ENCODE results near the gene EVL.

Gene EVL

GRCh38 chr14:100109594-100109955 is 44.4 kb downstream of the EVL start:
- DNase-seq (ENCODE audit: low read depth), result no peak

- no peak for DNase-seq (ENCODE audit: low read depth)
These were observed 45.6 kb downstream of the EVL start for GRCh38 chr14:100110816-100111215.

DNA sequence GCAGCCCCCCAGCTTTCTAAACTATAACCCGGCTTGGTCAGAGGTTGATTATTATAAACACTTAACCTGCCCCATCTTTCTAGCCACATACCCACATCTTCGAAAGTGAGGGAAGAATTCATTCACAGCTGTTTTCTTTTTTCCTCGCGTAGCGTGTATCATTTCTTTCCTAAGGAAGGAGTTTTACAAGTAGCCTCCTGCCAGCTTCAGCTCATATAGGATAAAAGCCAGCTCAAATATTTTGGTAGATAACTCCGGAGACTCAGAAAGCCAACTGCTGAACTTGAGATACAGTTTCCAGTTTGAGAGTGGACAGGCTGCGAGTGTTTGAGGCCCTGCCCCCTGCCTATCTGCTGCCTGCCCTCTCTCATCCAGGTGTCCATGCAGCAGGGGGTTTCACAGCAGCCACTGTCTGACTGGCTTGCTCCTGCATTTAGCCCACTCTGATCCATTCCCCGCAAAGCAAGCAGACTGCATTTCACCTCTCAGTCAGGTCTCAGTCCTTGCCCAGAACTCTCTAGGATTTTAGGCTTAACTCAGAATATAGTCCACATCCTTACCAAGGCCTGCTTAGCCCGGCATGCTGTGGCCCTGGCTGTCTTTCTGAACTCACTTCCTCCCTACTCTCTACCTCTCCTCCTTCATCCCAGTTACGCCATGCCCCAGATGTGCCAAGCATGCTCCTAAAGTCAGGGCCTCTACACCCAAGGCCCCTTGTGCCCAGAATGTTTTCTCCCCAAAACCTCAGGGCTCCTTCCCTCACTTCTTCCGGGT is 46.9 kb downstream of the EVL start:
- DNase-seq (ENCODE audit: low read depth), result no peak

DNA sequence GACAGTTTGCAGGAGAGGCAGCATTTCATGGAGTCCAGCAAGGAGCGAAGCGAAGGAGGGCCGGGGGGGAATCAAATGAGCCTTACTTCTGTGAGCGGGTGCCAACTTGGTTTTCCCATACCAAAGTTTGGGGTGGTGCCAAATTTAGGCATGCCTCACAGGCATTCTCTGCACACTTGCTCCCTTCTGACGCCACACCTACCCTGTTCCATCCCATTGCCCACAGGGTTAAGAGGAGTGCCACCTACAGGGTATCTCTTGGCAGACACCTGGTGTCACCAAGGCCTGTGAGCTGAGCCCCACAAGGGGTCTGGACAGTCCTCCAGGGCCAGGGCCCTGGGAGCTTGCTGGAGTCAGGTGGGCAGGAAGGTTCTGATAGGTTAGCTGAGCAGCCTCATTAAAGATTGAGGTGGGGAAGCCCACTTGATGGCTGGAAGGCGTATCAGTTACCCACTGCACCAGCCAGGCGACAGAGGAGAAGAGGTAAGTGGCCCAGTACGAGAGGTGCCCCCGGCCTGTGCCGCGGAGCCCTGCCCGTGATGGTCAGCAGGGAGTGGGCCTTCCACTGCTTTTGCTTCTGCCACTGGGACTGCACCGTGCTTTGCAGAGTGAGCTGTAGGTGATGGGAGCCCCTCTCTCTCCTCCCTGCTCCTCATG is 49.0 kb downstream of the EVL start:
- DNase-seq (ENCODE audit: low read depth), result no peak

GRCh38 chr14:100115236-100115635 is 50.0 kb downstream of the EVL start:
- DNase-seq (ENCODE audit: low read depth), result no peak

DNA sequence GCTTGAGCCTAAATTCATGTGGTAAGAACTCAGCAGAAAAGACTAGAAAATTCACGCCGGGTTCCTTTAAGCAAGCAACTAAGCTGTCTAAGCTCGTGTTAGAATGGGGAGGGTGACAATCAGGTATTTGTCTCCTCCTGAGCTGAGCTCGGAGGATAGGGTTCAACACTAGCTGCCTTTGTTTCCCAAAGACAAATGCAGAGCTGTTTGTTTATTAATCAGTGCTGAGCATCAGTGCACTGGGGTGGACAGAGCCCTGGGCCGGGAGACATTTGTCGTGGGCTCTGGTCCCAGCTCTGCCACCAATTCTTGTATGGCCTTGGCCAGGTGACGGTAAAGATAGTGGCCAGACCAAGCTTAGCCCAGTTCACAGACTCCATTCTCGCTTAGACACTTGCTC is 50.5 kb downstream of the EVL start:
- DNase-seq (ENCODE audit: low read depth), result no peak

- no peak for DNase-seq (ENCODE audit: low read depth)
These were observed 50.9 kb downstream of the EVL start for GRCh38 chr14:100116134-100116533.

DNA sequence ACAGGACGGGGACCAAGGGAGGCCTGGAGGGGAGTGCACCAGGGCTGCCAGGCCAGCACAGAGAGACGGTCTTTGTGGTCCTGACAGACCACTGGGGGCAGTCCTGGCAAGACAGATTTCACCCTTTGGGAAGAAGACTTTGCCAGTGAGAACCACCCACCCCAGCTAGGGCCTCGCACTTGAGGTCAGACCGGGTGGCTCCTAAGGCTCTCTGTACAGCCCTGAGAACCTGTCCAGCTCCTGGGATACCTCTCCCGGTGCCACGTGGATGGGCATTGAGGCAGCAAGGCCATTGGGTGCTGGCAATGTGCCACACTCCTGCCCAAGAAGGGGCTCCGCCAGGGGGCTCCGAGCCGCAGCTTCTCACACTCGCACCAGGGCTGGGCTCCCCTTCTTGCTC is 51.8 kb downstream of the EVL start:
- DNase-seq (ENCODE audit: low read depth), result no peak

DNA sequence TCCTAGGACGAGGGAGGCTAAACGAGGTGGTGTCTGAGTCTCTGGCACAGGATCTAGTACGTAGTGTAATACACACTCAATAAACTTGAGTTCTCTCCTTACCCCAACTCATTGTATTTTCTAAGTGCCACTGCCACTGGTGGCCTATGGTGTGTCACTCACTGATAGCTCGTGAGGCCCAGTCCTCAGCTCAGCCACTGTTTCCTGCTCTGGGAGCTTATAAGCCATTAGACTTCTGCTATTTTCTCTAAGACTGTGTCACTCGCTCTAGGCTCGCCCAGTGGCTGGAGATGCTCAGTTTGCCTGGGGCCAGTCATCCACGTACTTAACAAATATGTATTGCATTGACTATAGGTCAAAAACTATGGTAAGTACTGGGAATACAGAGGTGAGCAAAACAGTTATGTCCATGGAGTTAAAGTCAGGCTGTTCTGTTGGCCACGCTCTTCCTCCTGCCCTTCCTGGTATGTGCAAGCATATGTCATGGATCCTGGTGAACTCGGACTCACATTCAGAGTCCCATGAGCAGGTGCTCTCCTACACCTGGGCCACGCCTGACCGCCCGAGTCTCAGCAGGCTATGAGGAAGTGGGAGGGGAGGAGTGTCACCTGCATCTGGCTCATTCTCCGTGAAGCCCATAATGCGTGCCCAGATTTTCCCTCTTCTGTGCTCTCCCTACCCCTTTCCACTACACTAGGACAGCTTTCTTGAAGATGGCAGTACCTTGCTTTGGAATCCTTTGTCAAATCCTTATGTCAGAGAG is 52.6 kb downstream of the EVL start:
- no peak for DNase-seq (ENCODE audit: low read depth)

- DNase-seq (ENCODE audit: low read depth), result no peak
These were observed 53.3 kb downstream of the EVL start for GRCh38 chr14:100118396-100119011.

DNA sequence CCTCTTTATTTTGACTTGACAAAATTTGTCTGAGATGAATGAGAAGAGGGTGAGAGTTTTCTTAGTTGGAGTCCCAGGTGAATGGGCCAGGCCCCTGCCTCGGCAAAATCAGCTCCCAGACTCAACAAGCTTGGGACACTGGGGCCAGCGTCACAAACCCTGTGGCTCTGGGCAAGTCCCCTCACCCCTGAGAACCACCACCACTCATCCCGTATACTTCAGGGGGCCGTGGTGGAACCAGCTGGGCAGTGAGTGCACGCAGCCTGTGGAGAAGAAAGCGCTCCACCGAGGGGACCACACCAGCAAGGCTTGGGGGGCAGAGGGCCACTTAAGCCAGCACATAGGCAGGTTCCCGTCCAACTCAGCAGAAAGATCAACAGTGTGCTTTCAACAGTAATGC is 54.0 kb downstream of the EVL start:
- DNase-seq (ENCODE audit: low read depth), result no peak

DNA sequence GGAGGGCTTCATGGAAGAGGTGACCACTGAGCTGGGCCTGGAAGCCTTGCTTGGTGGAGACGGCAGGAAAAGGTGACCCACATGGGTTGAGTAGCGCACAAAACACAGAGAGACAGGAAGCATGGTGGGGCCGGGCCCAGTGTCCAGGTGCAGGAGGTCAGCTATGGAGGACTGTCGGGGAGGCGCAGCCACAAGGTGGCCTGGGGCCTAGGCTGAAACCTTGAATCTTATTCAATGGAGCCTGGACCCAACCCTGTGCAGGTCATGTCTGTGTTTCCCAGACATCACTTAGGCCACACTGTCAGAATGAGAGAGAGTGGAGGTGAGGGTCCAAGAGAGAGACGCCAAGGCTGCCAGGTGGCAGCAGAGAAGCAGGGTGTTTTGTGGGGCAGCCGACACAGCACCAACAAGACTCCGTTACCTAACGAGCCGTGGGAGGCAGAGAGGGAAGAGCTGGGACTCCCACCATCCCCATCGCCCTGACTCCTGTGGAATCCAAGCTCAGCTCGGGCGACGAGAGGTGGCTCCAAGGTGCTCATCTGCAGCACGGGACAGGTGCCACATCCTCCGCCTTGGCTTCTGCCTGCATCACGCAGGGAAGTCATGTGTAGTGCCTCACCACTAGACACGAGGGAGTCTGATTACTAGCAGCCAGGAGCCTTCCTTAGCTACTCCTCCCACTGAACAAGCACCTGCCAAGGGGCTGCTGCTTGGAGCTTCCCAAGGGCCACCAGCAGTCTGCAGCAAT is 55.5 kb downstream of the EVL start:
- DNase-seq (ENCODE audit: low read depth), result no peak

GRCh38 chr14:100121643-100122480 is 56.6 kb downstream of the EVL start:
- DNase-seq (ENCODE audit: low read depth), result no peak

DNA sequence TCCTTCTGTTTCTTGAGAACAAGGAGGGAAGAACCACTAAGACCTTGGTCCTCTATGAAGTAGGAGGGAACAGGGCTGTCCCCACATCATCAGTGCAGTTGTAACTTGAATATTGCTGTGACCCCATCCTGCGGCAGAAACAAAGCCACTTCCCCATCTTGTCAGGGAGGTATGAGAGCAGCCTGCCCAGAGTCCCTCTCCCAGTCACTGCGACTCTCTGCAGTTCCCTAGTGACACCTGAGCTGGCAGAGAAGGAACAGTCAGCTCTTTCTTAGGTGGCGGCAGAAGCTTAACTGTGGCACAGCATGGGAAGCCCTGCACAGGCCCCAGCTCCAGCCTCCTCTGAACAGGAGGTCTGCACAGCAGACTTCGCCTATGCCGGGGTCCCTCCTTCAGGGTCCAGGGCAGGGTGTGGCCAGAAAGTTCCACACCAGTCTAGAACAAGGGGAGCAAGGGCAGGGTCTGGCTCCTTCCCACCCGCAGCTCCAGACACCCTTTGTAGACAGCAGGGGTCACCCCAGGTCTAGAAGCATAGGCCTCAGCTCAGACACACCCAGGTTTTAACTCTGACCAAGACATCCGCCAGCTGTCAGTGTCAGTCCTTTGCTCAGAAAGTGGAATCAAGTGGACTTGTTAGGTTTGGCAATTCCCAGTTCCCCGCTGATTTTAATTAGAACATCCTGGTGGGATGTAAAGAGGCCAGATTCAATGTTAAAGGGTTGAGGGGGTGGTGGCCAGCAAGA is 57.4 kb downstream of the EVL start:
- DNase-seq (ENCODE audit: low read depth), result no peak

DNA sequence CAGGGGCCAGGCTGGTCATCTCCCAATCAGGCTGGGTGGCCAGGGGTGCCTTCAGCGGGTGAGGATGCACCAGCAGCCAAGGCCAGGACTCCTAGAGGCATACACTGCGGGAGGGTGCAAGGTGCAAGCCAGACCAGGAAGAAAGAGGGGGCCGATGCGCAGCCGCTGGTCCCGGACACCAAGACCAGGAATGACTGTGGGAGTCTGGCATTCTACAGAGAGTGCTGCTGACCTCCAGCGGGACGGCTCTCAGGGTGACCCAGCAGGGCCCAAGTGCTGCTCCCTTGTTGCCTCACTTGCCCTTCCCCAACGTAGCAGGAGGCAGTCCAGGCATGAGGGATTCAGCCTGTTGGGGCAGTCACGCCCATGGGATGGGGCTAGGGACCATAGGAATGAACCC is 58.4 kb downstream of the EVL start:
- no peak for DNase-seq (ENCODE audit: low read depth)

DNA sequence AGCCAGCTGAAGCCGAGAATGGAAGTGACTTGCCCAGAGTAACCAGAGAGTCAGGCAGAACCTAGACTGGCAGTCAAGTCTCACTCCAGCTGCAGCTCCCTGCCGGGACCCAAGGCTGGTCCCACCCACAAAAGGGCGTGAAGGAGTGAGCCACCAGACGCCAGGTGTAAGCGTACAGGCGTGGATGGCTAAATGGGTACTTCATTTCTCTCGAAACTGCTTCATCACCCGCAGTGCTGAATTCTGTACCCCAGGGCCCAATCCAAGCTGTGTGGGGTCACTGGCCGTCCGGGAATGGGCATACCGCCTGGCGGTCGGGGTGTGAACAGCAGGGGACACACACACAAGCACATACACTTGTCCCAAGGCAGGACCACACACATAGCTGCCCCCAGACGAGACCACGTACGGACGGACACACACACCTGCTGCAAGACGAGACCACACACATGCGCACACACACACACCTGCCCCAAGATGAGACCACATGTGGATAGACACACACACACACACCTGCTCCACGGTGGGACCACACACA is 59.4 kb downstream of the EVL start:
- DNase-seq (ENCODE audit: low read depth), result no peak

DNA sequence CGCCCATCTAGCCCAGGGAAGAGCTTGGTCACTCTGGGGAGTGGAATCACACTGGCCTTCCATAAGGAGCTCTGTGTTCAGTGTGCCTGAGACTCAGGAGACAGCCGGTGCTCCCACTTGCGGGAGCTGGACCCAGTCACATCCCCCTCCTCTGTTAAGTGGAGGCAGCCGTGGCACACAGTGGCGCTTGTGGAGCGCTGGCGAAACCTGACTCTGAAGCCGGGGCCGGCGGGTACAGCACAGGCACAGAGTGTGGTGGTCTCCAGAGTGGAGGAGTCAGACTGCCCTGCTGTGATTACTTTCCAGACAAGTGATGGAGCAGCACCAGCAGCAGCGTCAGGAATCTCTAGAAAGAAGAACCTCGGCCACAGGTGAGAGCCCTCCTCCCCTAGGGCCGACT is 61.2 kb downstream of the EVL start:
- no peak for DNase-seq (ENCODE audit: low read depth)

DNA sequence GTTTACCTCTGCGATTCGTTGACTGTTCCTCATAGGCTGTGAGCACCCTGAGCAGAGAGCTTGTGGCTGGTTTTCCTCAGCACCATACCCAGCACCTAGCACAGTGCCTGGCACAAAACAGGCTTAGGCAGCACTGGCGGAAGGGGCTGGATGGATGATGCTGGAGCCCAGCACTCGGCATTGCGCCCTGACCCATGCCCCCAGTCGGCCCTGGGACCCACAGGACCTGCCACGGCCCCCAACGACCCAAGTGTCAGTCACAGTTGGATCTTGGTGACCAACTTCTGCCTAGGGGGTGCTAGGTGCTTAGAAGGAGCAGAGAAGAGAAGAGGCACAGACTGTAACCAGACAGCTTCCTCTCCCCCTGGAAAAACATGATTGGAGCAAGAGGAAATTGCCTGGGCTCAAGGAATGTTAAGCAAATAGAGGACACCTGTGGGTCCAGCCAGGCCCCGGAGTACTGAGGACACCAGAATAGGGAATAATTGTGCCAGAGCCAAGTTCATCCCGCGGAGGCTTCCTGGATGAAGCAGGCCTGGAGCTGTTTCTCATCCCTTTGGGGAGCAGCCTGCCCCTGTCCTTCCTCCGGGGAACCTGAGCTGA is 62.7 kb downstream of the EVL start:
- DNase-seq (ENCODE audit: low read depth), result no peak

DNA sequence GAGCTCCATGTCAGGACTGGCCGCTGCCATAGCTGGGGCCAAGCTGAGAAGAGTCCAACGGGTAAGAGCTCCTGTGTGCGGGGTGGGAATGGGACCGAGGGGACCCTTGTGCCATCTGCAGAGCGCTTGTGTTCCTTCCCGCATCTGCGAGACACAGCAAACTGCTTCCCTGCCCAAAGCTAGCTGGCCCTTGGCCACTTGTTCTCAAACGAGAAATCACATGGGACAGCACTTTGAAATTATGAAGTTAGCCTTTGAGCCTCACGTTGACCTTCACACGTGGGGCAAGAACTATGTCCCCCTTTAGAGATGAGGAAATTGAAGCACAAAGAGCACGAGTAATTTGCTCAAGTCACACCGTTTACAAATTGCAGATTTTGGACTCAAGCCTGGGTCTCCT is 63.5 kb downstream of the EVL start:
- no peak for DNase-seq (ENCODE audit: low read depth)

DNA sequence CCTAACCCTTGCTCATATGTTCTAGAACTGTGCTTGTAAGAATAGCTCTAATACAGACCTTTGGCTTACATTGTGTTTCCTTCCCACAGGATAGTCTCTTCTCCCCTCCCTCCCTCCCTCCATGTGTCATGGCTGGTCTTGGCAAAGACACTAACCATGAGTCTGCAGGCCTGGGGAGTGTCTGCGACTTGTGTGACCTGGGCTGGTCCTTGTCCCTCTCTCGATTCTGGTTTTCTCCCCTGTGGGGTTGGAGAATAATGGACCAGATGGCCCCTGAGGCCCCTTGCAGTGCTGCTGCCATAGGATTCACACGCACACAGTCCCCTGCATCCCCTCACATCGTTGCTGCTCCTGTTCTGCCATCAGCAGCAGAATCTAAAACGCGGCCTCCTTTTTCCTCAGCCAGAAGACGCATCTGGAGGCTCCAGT is 64.0 kb downstream of the EVL start:
- DNase-seq (ENCODE audit: low read depth), result no peak
